GM12891 (cell line): ENCODE data around the gene GRIN2A.

Experiments used
- POLR2A ChIP-seq: IDR thresholded peaks from 2 replicates; pipeline ENCODE4 v1.6.1; 2011; ENCODE audit warnings: low read depth, low read length, control low read depth
- TAF1 ChIP-seq: IDR thresholded peaks from 2 replicates; pipeline ENCODE4 v1.6.1; 2011; ENCODE audit warnings: low read depth, low read length, control low read depth

GRCh38 chr16:9826656-9827055 is 355.6 kb downstream of the GRIN2A start:
- TF ChIP-seq POLR2A (no peak), TAF1 (no peak)
